Measurements from ENCODE around the gene FOXS1.

- TF ChIP-seq, protein P1, sequence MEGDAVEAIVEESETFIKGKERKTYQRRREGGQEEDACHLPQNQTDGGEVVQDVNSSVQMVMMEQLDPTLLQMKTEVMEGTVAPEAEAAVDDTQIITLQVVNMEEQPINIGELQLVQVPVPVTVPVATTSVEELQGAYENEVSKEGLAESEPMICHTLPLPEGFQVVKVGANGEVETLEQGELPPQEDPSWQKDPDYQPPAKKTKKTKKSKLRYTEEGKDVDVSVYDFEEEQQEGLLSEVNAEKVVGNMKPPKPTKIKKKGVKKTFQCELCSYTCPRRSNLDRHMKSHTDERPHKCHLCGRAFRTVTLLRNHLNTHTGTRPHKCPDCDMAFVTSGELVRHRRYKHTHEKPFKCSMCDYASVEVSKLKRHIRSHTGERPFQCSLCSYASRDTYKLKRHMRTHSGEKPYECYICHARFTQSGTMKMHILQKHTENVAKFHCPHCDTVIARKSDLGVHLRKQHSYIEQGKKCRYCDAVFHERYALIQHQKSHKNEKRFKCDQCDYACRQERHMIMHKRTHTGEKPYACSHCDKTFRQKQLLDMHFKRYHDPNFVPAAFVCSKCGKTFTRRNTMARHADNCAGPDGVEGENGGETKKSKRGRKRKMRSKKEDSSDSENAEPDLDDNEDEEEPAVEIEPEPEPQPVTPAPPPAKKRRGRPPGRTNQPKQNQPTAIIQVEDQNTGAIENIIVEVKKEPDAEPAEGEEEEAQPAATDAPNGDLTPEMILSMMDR (conservative IDR thresholded peaks at IDR 0.05; ENCODE audit: low read length), result no peak
- no peak for TF ChIP-seq EZH2phosphoT487 (IDR thresholded peaks at IDR 0.05; ENCODE audit: borderline replicate concordance)
Measured at GRCh38 chr20:31861135-31861384, 15.7 kb upstream of the FOXS1 start.
